Neural progenitor cell (in vitro differentiated cells): Measurements from ENCODE around the gene PTRH1. TPM values are rescaled to one million over a fixed set of nuclear protein-coding genes. Genes with fewer than 3 reads are reported as not detected.

Experiments
- DNase-seq: peaks from one replicate; pipeline ENCODE4 v3.0.0-alpha.2; 2016; ENCODE audit warnings: low spot score
- H2AFZ ChIP-seq: fragments of 200-600 bp; sonication (generic); replicated peaks from 2 replicates; pipeline ENCODE4 v1.6.1; 2016; ENCODE audit warnings: antibody characterized with exemption
- H3F3A ChIP-seq: fragments of 200-600 bp; sonication (generic); 2 replicates; pipeline ENCODE4 v1.6.1; 2016; ENCODE audit warnings: antibody characterized with exemption, low read depth
- H3K27ac ChIP-seq: fragments of 200-600 bp; sonication (generic); 2 replicates; pipeline ENCODE4 v1.5.1; 2016; ENCODE audit warnings: mild to moderate bottlenecking
- H3K27me3 ChIP-seq: fragments of 200-600 bp; sonication (generic); 2 replicates; pipeline ENCODE4 v1.6.1; 2016; ENCODE audit warnings: mild to moderate bottlenecking, moderate library complexity
- H3K36me3 ChIP-seq: fragments of 200-600 bp; sonication (generic); 2 replicates; pipeline ENCODE4 v1.5.1; 2016
- H3K4me1 ChIP-seq: fragments of 200-600 bp; sonication (generic); 2 replicates; pipeline ENCODE4 v1.6.1; 2016; ENCODE audit warnings: mixed run types
- H3K4me2 ChIP-seq: fragments of 200-600 bp; sonication (generic); 2 replicates; pipeline ENCODE4 v1.6.1; 2016
- H3K4me3 ChIP-seq: fragments of 200-600 bp; sonication (generic); 2 replicates; pipeline ENCODE4 v1.5.1; 2016
- H3K79me2 ChIP-seq: fragments of 200-600 bp; sonication (generic); 2 replicates; pipeline ENCODE4 v1.6.1; 2016; ENCODE audit warnings: low read depth
- H3K9ac ChIP-seq: fragments of 200-600 bp; sonication (generic); 2 replicates; pipeline ENCODE4 v1.6.1; 2016
- H3K9me3 ChIP-seq: fragments of 200-600 bp; sonication (generic); 2 replicates; pipeline ENCODE4 v1.5.1; 2016; ENCODE audit warnings: low read depth
- H4K20me1 ChIP-seq: fragments of 200-600 bp; sonication (generic); 2 replicates; pipeline ENCODE4 v1.6.1; 2016; ENCODE audit warnings: low read depth
- H3K27ac Mint-ChIP-seq: 3 replicates; pipeline ENCODE4 v1.8.0; 2021; ENCODE audit warnings: mixed read lengths
- H3K27me3 Mint-ChIP-seq: 2 replicates; pipeline ENCODE4 v1.8.0; 2022; ENCODE audit warnings: low read depth, mild to moderate bottlenecking, inconsistent platforms, moderate library complexity, mixed read lengths; ENCODE audit not compliant: insufficient read depth
- H3K36me3 Mint-ChIP-seq: 3 replicates; pipeline ENCODE4 v1.8.0; 2021; ENCODE audit warnings: mixed read lengths
- H3K4me1 Mint-ChIP-seq: 3 replicates; pipeline ENCODE4 v1.8.0; 2021; ENCODE audit warnings: mixed read lengths
- H3K4me3 Mint-ChIP-seq: 3 replicates; pipeline ENCODE4 v1.8.0; 2021; ENCODE audit warnings: mild to moderate bottlenecking, moderate library complexity, mixed read lengths
- H3K9me3 Mint-ChIP-seq: 3 replicates; pipeline ENCODE4 v1.8.0; 2020; ENCODE audit warnings: mixed read lengths
- CTCF ChIP-seq: fragments of 200-600 bp; sonication (generic); IDR thresholded peaks from 2 replicates; pipeline ENCODE4 v1.5.1; 2017; ENCODE audit warnings: antibody characterized with exemption, mild to moderate bottlenecking
- EZH2 ChIP-seq: fragments of 200-600 bp; sonication (generic); IDR thresholded peaks from 2 replicates; pipeline ENCODE4 v1.6.1; 2017; ENCODE audit warnings: antibody characterized with exemption, mild to moderate bottlenecking, moderate library complexity
- EZH2phosphoT487 ChIP-seq: fragments of 200-600 bp; sonication (generic); IDR thresholded peaks from 2 replicates; pipeline ENCODE4 v1.6.1; 2017; ENCODE audit warnings: antibody characterized with exemption
- total RNA-seq: library from RNA; depleted of rRNA; stranded (reverse); fragments of >200 nt; gene quantifications from 2 replicates; pipeline ENCODE4 v1.2.3, GENCODE V29; 2015; ENCODE audit warnings: low replicate concordance

The PTRH1 gene
- total RNA-seq, 1 donor from 2014 or later: 1.3 TPM

GRCh38 chr9:127753622-127754021, 38.2 kb upstream of the PTRH1 start:
- Histone ChIP-seq H3K4me3 (no peak overlapping the region), H3K36me3 (no peaks in the 10 kb centered on the region), H3K27ac (no peak overlapping the region), H3K9me3 (no peaks in the 10 kb centered on the region), H3K4me1 (peaks cover 6% of the 10 kb centered on the region), H4K20me1 (peaks cover 49% of the 10 kb centered on the region), H3K9ac (no peak overlapping the region), H2AFZ (no peak overlapping the region), H3F3A (peaks cover 18% of the 10 kb centered on the region), H3K79me2 (no peaks in the 10 kb centered on the region), H3K27me3 (peaks cover 50% of the 10 kb centered on the region), H3K4me2 (peak overlapping the region; percentile 99)
- DNase-seq: no peak
- peaks cover 4% of the 10 kb centered on the region for H3K4me1 Mint-ChIP-seq
- H3K9me3 Mint-ChIP-seq: no peaks in the 10 kb centered on the region
- no peaks in the 10 kb centered on the region for H3K36me3 Mint-ChIP-seq
- peak overlapping the region; percentile 63 for H3K4me3 Mint-ChIP-seq
- TF ChIP-seq EZH2phosphoT487 (no peak), CTCF (no peak), EZH2 (no peak)
- no peak overlapping the region for H3K27ac Mint-ChIP-seq
- H3K27me3 Mint-ChIP-seq: peaks cover 31% of the 10 kb centered on the region

- peaks cover 49% of the 10 kb centered on the region for H4K20me1 ChIP-seq
- Mint-ChIP-seq H3K27me3 (peaks cover 31% of the 10 kb centered on the region), H3K4me3 (peak overlapping the region; percentile 57), H3K36me3 (no peaks in the 10 kb centered on the region), H3K9me3 (no peaks in the 10 kb centered on the region), H3K27ac (no peak overlapping the region), H3K4me1 (peaks cover 4% of the 10 kb centered on the region)
- no peak overlapping the region for H3K4me3 ChIP-seq
- H2AFZ ChIP-seq: no peak overlapping the region
- H3K4me2 ChIP-seq: no peak overlapping the region
- peaks cover 50% of the 10 kb centered on the region for H3K27me3 ChIP-seq
- peaks cover 6% of the 10 kb centered on the region for H3K4me1 ChIP-seq
- H3K79me2 ChIP-seq: no peaks in the 10 kb centered on the region
- no peak for TF ChIP-seq EZH2phosphoT487
- no peak for TF ChIP-seq EZH2
- TF ChIP-seq CTCF: no peak
- no peaks in the 10 kb centered on the region for H3K9me3 ChIP-seq
- H3F3A ChIP-seq: peaks cover 18% of the 10 kb centered on the region
- no peak for DNase-seq
- H3K27ac ChIP-seq: no peak overlapping the region
- H3K9ac ChIP-seq: no peak overlapping the region
- no peaks in the 10 kb centered on the region for H3K36me3 ChIP-seq
These were observed 37.7 kb upstream of the PTRH1 start for GRCh38 chr9:127753148-127753547.

GRCh38 chr9:127751269-127752054, 36.0 kb upstream of the PTRH1 start:
- Mint-ChIP-seq H3K27ac (no peak overlapping the region), H3K4me1 (peaks cover 4% of the 10 kb centered on the region)
- H3K27me3 ChIP-seq: peaks cover 45% of the 10 kb centered on the region

More at GRCh38 chr9:127751269-127752054, 36.0 kb upstream of the PTRH1 start:
- no peaks in the 10 kb centered on the region for H3K36me3 Mint-ChIP-seq
- no peak overlapping the region for H3K4me2 ChIP-seq
- peaks cover 33% of the 10 kb centered on the region for H3K27me3 Mint-ChIP-seq
- no peak overlapping the region for H3K9ac ChIP-seq
- H3K4me3 ChIP-seq: no peak overlapping the region
- H3K27ac ChIP-seq: no peak overlapping the region
- H3K36me3 ChIP-seq: no peaks in the 10 kb centered on the region
- no peaks in the 10 kb centered on the region for H3K9me3 Mint-ChIP-seq
- H2AFZ ChIP-seq: no peak overlapping the region
- H3K9me3 ChIP-seq: no peaks in the 10 kb centered on the region
- no peaks in the 10 kb centered on the region for H3K79me2 ChIP-seq
- H3K4me1 ChIP-seq: peaks cover 6% of the 10 kb centered on the region
- peak; percentile 79 for DNase-seq
- no peak for TF ChIP-seq EZH2phosphoT487
- no peak for TF ChIP-seq EZH2
- TF ChIP-seq CTCF: no peak
- peaks cover 18% of the 10 kb centered on the region for H3F3A ChIP-seq
- H4K20me1 ChIP-seq: peaks cover 49% of the 10 kb centered on the region
- H3K4me3 Mint-ChIP-seq: no peak overlapping the region
